ENCODE data around the gene NOL4L.

The NOL4L gene

DNA sequence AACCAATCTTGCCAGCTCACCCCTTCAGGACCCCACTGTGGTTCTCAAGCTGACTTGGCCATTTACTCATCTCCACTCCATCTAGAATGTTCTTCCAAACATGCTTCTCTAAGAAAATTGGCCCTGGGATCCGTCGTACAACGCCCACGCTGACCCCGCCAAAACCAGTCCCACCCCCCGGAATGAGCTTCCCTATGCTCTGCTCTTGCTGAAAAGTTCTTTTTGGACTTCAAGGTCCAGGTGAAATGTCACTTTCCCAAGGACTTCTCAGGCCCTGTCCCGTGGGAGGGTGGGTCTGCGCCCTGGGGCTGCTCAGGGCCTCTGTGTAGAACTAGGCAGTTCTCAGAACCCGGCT, 9.9 kb downstream of the NOL4L start:
- DNase-seq: no peak

DNA sequence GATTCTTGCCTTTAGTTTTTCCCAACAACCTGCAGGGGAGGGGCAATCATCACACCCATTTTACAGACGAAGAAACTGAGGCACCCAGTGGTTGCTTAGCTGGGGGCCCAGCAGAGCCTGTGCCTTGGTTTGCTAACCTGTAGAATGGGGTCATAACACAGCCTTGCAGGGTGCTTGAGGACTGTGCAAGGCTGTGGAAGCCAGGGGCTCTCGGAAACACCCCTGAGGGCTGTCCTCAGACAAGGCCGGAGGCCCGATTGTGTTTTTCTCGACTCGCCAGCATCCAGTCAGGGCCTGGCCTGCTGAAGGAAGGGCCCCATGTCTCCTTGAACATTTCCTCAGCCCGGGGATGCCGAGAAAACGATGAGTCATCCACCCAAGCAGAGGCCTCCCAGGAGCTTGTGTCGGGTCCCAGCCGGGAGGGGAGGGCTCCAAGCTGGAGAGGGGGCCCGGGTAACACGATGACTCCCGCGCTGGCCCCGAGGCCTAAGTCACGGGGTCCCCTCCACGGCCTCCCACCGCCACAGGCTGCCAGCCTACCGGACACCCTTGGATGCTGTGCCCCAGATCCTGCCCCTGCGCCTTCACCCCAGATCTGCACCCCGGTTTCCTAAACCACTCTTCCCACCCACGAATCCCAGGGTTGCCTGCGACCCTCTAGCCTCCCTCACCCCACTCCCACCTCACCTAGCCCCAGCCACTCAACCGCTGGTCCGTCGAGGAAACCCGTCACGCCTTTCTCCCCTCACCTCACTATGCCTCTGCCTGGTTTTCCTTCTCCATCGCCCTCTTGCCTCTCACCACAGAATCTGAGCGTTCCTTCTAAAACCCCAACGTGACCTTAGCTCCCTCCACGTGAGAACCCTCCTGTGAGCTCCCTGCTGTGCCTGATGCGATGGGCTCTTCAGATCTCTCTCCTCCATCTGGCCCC, 10.6 kb downstream of the NOL4L start:
- DNase-seq: no peak

DNA sequence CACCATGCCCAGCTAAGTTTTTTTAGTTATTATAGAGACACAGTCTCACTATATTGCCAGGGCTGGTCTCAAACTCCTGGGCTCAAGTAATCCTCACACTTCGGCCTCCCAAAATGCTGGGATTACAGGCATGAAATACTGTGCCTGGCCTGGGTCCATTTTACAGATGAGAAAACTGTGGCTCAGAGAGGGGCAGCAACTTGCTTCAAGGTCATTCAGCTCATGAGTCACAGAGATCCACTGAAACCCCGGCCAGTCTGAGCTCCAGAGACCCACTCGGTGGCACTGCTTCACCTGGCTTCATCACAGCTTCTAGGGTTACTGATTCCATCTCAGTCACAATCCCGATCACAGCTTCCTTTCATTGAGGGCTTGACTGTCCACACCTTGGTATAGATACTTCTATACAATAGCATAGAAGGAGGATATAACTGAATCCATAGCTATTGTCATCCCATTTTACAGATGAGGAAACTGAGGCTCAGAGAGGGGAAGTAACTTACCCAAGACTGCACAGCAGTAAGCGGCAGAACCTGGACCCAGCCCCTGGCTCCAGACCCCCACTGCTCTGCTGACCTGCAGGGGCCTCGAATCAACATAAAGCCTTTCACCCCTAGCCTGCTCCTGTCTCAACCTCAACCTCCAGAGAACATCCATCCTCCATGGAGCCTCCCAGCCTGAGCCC, 11.8 kb downstream of the NOL4L start:
- no peak for DNase-seq

DNA sequence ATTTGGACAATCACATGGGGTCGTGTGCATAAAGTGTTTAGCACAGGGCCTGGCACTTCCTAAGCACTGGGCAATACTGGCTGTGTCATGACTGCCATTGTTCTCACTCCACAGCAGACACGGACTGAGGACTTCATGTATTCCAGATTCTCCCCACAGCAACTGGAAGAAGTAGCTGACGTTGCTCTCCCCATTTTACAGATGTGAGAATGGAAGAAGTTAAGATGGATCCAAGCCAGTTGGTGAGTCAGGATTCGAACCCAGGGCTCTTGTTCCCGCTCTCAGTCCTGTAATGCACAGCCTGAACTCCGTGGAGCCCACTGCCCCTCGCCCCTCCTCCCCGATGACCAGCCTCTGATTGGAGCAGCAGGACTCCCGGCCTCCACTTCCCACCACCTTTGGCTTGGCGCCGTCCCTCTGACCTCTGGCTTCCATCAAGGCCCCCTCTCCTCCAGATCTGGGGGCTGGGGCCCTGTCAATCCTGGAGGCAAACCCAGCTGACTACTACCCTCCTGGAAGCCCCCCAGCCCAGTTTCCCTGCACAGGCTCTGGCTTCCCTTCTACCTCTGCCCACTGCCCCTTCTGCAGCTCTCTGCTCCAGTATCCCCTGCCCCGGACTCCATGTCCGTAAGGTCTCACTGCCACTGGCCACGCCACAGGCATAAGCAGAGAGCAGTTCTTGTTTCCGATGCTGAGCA, 12.7 kb downstream of the NOL4L start:
- no peak for DNase-seq

DNA sequence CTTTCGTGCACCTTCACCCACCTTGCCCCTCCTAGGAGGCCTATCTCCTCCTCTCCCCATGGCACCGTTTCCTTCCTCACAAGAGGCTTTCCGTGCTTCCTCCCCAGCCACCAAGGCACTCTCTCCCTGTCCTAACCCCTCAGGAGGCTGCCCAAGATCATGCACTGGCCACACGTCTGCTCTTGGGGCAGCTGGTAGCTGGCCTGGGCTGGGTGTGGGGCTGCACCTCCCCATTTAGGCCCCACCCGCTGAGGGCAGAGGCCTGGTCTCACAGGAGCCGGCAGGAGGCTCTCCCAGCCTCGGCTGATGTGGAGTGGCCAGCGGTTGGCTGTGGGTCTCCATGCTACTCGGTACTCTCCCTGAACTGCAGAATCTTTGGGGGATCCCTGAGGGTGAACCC, 13.6 kb downstream of the NOL4L start:
- no peak for DNase-seq

DNA sequence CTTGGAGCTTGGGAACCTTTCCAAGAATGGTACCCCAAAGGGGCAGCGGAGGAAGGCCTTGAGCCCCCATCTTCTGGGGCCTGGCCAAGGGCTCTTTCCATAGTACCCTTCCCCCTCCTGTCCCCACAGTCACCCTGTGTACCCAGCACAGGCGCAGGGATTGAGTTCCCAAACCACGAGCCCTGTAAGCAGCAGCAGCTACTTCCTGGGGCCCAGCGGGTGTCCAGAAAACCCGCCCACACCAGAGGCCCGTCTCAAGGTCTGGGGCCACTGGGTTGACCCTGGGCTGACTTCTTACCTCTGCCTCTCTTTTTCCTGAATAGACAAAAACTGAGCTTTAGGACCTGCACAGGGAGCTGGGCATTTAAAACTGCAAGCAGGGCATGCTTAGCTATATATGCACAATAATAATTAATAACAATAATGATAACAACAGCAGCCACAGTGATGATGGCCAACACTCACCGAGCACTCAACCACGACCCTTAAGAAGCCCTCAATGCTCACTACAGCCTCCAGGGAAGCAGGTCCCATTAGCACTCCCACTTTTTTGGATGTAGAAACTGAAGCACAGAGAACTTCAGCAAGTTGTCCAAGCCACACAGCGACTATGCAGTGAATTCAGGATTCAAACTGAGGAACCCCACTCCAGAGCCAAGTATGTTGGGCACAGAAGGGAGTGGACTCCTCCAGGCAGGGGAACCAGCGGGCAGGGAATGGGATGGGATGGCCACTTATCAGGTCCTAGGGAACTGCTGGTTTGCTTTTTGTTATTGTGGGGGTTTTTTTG, 14.5 kb downstream of the NOL4L start:
- peak in 1 of 2 donors; percentile 22 for DNase-seq

DNA sequence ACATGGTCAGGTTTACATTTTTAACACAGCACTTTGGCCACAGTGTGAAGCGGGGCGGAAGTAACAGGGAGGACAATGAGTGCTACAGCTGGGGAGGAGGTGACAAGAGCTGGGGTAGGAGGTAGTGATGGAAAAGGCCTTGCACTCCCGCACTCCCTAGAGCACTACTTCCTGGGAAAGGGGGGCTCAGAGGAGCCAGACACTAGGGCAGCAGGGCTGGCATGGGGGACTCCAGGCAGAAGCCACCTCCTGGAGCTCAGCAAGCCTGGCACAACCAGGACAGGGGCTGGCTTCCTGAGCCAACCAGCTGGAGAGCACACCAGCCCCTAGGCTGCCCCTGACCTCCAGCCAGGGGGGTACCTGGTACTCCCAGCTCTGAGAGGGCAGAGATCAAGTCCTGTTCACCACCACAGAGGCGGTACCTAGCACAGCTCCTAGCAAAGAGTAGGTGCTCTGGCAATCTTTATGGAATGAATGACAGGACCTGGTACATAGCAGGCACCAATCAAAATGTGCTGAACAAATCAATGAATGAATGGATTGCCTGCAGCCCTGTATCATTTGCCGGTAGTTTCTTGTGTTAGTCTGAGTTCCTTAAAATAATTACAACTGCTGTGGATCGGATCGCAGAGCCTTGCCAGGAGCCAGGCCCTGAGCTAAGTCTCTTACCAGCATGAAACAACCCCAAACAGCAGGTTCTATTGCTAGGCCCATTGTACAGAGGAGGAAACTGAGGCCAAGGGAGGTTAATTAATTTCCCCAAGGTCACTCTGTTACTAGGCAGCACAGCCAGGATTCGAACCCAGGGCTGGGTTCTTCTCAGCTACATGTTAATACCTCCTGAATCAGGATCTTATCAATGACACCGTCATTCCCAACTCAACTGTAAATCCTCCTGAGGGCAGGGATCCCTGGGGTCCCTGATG, 15.5 kb downstream of the NOL4L start:
- DNase-seq: no peak

DNA sequence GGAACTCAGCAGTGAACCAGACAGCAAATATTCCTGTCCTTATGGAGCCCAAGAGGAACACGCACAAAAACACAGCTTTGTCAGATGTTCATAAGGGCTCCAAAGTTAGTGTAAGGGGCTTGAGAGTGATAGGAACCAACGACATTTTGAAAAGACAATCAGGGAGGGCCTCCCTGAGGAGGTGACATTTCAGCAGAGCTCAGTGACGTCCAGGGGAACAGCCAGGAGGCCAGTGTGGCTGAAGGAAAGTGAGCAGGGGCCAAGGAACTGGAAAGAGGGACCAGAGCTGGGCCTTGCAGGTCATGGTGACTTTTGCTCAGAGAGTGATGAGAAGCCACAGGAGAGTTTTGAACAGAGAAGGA, 16.1 kb downstream of the NOL4L start:
- no peak for DNase-seq

DNA sequence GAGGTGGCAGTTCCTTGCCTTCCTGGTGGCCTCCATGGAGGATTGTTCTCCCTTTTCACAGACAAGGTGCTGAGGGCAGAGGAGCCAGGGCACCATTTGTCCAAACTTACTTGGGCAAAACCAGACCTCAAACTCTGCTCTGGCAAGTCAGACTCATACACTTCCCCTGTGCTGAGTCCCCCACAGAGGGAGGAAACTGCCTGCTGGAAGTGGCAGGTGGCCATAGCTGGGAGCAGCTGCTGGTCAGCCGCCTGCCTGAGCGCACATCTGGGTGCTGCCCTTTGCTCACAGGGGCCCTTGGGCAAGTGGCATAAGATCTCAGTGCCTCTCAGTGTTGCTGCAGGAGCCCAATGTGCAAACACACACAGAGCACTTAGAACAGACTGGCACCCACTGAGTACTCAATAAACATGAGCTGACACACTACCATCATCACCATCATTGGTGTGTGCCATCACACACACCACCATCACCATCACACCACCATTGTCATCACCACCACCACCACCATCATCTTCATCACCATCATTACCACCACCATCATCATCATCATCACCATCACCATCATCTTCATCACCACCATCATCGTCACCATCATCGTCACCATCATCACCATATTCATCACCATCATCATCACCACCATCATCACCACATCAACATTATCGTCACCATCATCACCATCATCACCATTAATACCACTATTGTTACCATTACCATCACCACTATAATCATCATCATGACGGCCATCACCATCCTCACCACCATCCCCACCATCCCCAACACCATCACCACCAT, 17.6 kb downstream of the NOL4L start:
- DNase-seq: no peak

DNA sequence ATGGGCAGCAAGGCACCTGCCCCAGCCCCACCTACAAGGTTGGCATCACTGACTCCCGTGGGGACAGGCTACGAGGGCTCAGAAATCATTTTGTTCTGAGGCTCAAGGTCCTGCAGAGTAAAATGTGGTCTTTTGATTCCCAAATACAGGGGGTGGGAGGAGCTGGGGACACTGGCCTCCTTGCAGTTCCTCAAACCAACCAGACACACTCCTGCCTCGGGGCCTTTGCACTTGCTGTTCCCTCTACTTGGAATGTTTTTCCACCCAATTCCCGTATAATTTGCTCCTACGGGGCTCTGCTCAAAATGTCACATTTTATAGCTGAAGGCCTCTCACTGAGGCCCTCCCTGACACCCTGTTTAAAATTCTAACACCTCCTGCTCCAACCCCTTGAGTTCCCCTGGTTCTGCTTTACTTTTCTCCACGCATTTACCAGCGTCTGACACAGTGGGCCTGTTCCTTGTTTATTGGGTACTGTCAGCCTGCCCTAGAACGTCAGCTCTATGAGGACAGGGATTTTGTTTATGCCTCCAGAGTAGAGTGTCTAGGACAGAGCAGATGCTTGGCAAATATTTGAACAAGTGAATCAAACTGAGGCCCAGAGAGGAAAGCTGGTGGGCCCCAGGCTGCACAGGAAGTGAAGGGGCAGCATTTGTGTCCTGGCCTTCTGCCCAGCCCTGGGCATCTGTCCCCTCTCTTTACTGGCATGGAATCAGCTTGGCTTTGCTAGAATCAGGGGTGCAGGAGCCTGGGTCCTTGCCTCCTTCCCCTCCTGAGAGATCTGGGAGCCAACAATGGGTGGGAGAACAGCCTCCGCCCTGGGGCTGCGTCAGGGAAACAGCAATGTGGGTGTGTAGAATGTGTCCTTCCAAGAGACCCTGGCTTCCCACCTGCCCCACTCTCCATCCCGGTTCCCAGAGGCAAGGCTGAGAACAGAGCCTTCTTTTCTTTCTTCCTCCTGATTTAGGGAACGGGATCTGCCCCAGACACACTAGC, 18.5 kb downstream of the NOL4L start:
- no peak for DNase-seq

DNA sequence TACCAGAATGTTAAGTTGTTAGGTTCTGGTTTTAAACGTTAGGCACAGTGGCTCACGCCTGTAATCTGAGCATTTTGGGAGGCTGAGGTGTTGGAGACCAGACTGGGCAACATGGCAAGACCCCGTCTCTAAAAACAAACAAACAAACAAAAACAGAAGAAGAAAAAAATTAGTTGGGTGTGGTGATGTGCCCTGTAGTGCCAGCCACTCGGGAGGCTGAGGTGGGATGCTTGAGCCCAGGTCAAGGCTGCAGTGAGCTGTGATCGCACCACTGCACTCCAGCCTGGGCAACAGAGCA, 19.4 kb downstream of the NOL4L start:
- no peak for DNase-seq

DNA sequence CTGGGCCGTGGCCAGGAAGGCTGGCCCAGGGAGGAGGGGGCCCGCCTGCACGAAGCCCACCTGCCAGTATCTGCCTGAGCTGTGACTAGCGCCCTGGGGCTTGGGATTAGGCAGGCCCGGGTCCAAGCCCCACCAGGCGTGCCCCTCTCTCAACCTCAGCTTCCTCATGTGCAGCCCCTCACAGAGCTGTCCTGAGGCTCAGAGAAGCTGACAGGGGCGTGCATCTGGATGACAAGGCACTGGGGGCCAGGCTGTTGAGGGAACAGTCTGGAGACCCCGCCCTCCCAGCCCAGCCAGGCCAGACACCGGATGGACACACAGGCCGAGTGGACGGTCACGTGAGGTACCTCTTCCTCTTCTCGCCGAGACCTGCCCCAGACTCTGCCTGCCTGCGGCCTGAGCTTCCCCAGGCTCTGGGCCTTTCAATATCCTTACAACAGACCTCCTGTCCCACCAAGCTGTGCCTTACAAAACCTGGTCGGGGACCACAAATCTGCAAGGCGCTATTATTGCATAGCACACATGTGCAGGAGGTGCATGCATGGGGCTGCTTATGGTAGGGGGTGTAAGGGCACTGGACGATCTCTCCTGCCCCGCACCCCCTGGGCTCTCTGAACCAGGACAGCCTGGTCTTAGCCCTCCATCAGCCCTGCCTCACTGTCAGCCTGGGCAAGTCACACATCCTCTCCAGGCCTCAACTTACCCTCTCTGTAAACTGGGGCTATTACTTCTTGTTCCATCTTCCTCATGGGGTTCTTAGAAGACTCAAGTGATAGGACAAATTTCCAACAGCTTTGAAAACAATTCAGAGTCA, 20.0 kb downstream of the NOL4L start:
- peak in 1 of 2 donors; percentile 48 for DNase-seq

DNA sequence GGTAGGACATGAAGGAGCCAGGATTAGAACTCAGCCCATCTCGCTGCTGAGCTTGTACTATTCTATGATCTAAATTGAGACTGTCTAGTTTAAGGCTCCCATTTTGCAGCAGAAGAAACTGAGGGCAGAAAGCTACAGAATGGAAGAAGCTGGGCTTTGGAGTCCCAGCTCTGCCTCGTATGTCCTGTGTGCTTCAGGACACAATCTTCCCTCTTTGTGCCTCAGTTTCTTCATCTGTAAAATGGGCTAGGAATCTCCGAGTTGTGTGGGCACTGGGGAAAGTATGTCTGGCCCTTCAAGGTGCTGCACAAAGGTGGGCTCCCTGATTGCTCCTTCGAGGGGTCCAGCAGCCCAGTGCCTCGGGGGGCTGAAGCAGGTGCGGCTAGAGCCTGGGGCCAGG, 20.7 kb downstream of the NOL4L start:
- DNase-seq: no peak

DNA sequence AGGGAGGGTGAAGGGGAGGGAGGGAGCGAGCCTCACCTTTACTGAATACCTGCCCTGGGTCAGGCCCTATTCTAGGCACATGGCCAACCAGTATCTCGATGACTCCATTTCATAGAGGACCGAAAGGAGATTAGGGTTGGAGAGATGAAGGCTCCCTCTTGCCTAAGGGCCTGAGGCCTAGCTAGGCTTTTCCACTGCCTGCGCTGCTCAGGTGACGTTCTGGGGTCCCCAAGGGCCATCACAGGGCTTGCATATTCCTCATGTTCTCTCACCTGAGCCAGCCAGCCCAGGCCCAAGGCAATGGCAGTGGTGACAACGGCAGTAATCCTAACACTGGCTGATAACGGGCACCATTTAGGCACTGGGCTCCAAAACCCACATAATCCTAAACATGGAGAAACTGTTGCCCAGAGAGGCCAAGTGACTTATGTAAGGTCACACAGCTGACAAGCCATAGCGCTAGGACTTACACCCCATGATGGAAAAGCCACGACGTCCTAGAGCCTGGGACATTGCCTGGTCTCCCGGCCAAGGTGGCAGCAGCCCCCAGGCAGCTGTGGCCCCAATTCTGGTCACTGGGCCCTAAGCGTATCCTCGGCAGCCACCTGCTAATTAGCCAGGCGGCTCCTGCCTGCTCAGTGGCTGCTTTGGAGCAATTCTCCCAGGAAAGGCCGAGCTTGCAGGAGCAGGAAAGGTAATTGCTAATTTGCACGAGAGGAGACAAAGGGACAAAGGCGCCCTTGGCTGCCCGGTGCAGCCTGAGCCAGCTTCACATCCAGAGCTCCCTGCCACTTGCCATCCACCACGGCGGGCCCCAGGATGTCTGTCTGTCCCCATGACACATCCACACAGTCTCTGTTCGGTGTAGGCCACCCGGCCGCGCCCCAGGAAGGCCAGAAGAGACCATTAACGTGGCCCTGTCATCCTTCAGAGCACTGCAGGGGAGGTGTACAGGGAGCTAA, 21.5 kb downstream of the NOL4L start:
- no peak for DNase-seq

DNA sequence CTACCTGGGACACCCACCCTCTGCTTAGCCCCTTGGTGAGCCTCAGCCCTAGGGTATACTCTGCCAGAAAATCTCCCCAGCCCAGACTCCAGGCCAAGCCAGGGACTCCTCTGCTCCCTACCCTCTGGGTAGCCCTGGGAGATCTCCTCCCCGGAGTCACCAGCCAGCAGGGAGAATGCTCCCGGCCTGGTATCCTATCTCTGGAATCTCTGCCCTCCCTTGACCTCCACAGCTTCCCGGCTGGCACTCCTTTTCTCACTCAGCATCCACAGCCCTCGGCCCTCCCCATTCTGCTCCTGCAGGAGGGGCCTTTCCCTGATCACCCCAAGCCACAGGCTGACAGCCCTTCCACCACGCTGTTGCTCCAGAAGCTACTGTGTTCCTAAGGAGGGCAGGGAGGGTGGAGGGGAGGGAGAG, 22.6 kb downstream of the NOL4L start:
- no peak for DNase-seq

DNA sequence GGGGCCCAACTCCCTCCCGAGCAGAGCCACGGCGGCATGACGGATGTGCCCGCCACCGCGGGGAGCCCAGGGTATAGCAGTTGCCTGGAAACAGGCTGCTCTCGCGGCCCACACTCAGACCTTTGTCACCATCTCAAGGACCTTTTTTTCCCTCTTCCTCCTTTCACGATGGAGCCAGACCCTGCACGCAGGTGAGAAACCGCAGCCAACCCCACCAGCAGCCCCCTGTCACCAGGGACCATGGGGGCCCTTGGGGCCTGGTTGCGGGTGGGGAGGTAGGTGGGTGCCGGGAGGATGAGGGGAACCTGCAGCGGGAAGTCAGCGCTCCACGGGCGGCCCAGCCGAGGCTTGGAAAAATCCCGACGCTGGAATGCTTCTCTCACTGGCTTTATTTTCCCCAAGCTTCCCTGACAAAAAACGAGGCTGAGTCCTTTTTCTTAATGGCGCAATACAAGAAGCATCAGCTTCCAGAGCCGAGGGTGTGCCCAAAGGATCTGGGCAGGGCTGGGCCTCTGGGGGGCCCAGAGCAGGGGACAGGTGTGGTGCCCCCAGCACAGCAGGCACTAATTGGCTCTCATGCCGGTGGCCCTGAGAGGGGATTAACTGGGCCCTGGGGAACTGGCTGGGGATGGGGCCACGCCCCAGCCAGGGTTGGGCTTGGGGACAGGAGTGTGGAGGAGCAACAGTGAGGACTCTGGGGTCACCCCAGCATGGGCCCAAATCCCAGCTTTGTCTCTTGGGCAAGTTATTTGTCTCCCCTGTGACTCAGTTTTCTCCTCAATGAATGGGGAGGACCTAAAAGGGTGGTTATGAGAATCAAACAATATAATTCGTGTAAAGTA, 23.9 kb downstream of the NOL4L start:
- no peak for DNase-seq

DNA sequence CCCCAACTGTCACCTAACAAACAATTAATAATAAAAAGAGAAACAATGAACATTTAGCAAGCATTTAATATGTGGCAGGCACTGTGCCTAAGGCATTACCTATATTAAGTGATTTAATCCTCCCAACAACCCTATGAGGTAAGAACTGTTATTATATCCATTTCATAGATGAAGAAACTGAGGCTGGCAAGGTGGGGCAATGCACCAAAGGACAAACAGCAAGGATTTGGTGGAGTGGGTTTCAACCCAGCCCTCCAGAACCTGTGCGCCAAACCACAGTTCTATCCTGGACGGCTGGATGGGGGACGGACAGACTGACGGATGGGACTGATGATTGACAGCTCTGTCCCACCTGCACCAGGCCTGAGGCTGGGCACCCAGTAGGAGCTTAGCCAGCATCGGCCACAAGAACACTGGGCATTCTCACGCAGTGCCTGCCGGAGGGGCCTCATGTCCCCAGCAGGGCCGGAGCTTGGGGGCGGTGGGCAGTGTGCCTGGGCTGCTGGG, 24.6 kb downstream of the NOL4L start:
- no peak for DNase-seq

All from hippocampal formation (tissue), 2 donors.